Measurements from ENCODE around the gene LRTM2. TPM values are rescaled to one million over a fixed set of nuclear protein-coding genes. Genes with fewer than 3 reads are reported as not detected.

LRTM2 gene
- polyA plus RNA-seq, 1 donor from 2014 or later, result 2.4 TPM

DNA sequence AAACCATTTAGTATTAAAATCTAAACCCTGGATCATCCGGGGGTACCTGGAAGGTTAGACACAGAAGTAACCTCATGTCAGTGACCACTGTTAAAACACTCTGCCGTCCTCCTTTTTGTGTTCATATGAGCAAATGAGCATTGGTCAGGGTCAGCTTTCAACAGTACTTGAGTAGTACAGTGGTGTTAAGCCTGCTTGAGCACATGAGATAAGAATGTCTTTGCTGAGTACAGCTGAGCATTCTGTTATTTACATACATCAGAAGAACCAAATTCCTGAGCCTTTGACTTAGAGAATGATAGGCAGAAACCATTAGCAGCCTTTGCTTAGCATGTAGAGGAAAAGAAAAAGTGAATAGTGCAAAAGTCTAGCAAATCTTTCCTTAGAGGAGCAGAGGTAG lies 38.6 kb upstream of the LRTM2 start:
- no peak overlapping the region for H3K4me3 ChIP-seq (ENCODE audit: low read length)
- TF ChIP-seq EP300 (conservative IDR thresholded peaks at IDR 0.05; ENCODE audit: poor library complexity, severe bottlenecking), result no peak
- no peak for TF ChIP-seq RAD21 (conservative IDR thresholded peaks at IDR 0.05)
- TF ChIP-seq, protein P1, sequence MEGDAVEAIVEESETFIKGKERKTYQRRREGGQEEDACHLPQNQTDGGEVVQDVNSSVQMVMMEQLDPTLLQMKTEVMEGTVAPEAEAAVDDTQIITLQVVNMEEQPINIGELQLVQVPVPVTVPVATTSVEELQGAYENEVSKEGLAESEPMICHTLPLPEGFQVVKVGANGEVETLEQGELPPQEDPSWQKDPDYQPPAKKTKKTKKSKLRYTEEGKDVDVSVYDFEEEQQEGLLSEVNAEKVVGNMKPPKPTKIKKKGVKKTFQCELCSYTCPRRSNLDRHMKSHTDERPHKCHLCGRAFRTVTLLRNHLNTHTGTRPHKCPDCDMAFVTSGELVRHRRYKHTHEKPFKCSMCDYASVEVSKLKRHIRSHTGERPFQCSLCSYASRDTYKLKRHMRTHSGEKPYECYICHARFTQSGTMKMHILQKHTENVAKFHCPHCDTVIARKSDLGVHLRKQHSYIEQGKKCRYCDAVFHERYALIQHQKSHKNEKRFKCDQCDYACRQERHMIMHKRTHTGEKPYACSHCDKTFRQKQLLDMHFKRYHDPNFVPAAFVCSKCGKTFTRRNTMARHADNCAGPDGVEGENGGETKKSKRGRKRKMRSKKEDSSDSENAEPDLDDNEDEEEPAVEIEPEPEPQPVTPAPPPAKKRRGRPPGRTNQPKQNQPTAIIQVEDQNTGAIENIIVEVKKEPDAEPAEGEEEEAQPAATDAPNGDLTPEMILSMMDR (IDR thresholded peaks at IDR 0.05; ENCODE audit: poor library complexity, severe bottlenecking), result no peak
- no peak for TF ChIP-seq POLR2AphosphoS5 (IDR thresholded peaks at IDR 0.05)
- no peak for TF ChIP-seq TAF1 (IDR thresholded peaks at IDR 0.05; ENCODE audit: low read depth)
- TF ChIP-seq SMC3 (conservative IDR thresholded peaks at IDR 0.05; ENCODE audit: poor library complexity), result no peak
- TF ChIP-seq EZH2 (IDR thresholded peaks at IDR 0.05; ENCODE audit: borderline replicate concordance, insufficient read depth, low read length, poor library complexity, severe bottlenecking), result no peak
- TF ChIP-seq, protein P2, sequence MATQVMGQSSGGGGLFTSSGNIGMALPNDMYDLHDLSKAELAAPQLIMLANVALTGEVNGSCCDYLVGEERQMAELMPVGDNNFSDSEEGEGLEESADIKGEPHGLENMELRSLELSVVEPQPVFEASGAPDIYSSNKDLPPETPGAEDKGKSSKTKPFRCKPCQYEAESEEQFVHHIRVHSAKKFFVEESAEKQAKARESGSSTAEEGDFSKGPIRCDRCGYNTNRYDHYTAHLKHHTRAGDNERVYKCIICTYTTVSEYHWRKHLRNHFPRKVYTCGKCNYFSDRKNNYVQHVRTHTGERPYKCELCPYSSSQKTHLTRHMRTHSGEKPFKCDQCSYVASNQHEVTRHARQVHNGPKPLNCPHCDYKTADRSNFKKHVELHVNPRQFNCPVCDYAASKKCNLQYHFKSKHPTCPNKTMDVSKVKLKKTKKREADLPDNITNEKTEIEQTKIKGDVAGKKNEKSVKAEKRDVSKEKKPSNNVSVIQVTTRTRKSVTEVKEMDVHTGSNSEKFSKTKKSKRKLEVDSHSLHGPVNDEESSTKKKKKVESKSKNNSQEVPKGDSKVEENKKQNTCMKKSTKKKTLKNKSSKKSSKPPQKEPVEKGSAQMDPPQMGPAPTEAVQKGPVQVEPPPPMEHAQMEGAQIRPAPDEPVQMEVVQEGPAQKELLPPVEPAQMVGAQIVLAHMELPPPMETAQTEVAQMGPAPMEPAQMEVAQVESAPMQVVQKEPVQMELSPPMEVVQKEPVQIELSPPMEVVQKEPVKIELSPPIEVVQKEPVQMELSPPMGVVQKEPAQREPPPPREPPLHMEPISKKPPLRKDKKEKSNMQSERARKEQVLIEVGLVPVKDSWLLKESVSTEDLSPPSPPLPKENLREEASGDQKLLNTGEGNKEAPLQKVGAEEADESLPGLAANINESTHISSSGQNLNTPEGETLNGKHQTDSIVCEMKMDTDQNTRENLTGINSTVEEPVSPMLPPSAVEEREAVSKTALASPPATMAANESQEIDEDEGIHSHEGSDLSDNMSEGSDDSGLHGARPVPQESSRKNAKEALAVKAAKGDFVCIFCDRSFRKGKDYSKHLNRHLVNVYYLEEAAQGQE (IDR thresholded peaks at IDR 0.05; ENCODE audit: borderline replicate concordance), result no peak
- no peak for TF ChIP-seq MXI1 (conservative IDR thresholded peaks at IDR 0.05; ENCODE audit: poor library complexity, severe bottlenecking)
- no peaks in the 10 kb centered on the region for H3K9me3 ChIP-seq (ENCODE audit: low read length)
- H3K27me3 ChIP-seq (ENCODE audit: insufficient read depth, low read depth, low read length), result no peaks in the 10 kb centered on the region
- no peak overlapping the region for H3K27ac ChIP-seq (ENCODE audit: low read length)
- no peaks in the 10 kb centered on the region for H4K20me1 ChIP-seq (ENCODE audit: insufficient read depth)
- H3K79me2 ChIP-seq (replicated peaks; ENCODE audit: insufficient read depth, low read length), result no peaks in the 10 kb centered on the region
- no peak overlapping the region for H3K4me2 ChIP-seq (ENCODE audit: low read length)
- H3F3A ChIP-seq (ENCODE audit: insufficient read depth, low read length, poor library complexity, severe bottlenecking), result no peaks in the 10 kb centered on the region
- no peak overlapping the region for H2AFZ ChIP-seq (ENCODE audit: low read depth, low read length)
- H3K9ac ChIP-seq (ENCODE audit: low read length), result no peak overlapping the region
- H3K36me3 ChIP-seq (ENCODE audit: insufficient read depth, low read length), result no peaks in the 10 kb centered on the region
- H3K9me2 ChIP-seq (ENCODE audit: insufficient read depth, low read length), result no peaks in the 10 kb centered on the region

DNA sequence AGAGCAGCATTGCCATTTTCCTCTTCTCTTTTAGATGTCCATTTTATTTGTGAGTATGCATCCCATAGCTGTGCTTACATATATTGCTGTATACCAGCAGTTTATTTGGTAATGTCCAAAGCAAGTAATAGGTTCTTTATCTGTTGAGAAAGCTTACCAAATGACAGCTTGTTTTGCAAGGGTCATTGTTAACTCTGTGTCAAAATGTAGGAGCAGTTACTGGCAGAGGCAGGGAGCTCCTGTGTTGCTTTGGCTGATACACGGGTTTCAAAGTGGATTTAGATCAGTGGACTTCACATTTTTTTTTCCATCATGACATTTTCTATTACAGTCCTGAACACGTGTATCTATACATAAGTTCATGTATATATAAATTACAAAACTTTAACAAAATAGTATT lies 38.1 kb upstream of the LRTM2 start:
- Histone ChIP-seq H4K20me1 (ENCODE audit: insufficient read depth) (no peaks in the 10 kb centered on the region), H3K36me3 (ENCODE audit: insufficient read depth, low read length) (no peaks in the 10 kb centered on the region), H3K27me3 (ENCODE audit: insufficient read depth, low read depth, low read length) (no peaks in the 10 kb centered on the region), H3K4me2 (ENCODE audit: low read length) (no peak overlapping the region), H3K4me3 (ENCODE audit: low read length) (no peak overlapping the region), H2AFZ (ENCODE audit: low read depth, low read length) (no peak overlapping the region), H3K27ac (ENCODE audit: low read length) (no peak overlapping the region), H3F3A (ENCODE audit: insufficient read depth, low read length, poor library complexity, severe bottlenecking) (no peaks in the 10 kb centered on the region), H3K9me2 (ENCODE audit: insufficient read depth, low read length) (no peaks in the 10 kb centered on the region), H3K9me3 (ENCODE audit: low read length) (no peaks in the 10 kb centered on the region), H3K9ac (ENCODE audit: low read length) (no peak overlapping the region), H3K79me2 (replicated peaks; ENCODE audit: insufficient read depth, low read length) (no peaks in the 10 kb centered on the region)
- TF ChIP-seq MXI1 (conservative IDR thresholded peaks at IDR 0.05; ENCODE audit: poor library complexity, severe bottlenecking), result no peak
- TF ChIP-seq SMC3 (conservative IDR thresholded peaks at IDR 0.05; ENCODE audit: poor library complexity), result no peak
- no peak for TF ChIP-seq RAD21 (conservative IDR thresholded peaks at IDR 0.05)
- TF ChIP-seq, protein P2 (IDR thresholded peaks at IDR 0.05; ENCODE audit: borderline replicate concordance), result no peak
- TF ChIP-seq EP300 (conservative IDR thresholded peaks at IDR 0.05; ENCODE audit: poor library complexity, severe bottlenecking), result no peak
- TF ChIP-seq, protein P1 (IDR thresholded peaks at IDR 0.05; ENCODE audit: poor library complexity, severe bottlenecking), result no peak
- TF ChIP-seq POLR2AphosphoS5 (IDR thresholded peaks at IDR 0.05), result no peak
- TF ChIP-seq TAF1 (IDR thresholded peaks at IDR 0.05; ENCODE audit: low read depth), result no peak
- no peak for TF ChIP-seq EZH2 (IDR thresholded peaks at IDR 0.05; ENCODE audit: borderline replicate concordance, insufficient read depth, low read length, poor library complexity, severe bottlenecking)
